Jurkat, Clone E6-1 (cell line): ENCODE measurements around the gene FBXO10. TPM values are rescaled to one million over a fixed set of nuclear protein-coding genes. Genes with fewer than 3 reads are reported as not detected.
"Not testable (repeated sequence)": the region's sequence is repeated elsewhere in the genome, so short reads cannot be mapped to it uniquely, and the experiment has no call there.

Source experiments
- DNase-seq: peaks from one replicate; pipeline ENCODE4 v3.0.0-alpha.2; 2011; ENCODE audit warnings: low read depth, low spot score
- H3K4me3 ChIP-seq: 2 replicates; pipeline ENCODE4 v1.5.1; 2011; ENCODE audit warnings: mild to moderate bottlenecking, low read length, control low read depth, moderate library complexity
- polyA plus RNA-seq: library from polyadenylated mRNA; unstranded; fragments of >200 nt; gene quantifications from one replicate; pipeline ENCODE4 v1.2.1, GENCODE V29; 2012; ENCODE audit warnings: missing spikeins; ENCODE audit not compliant: insufficient read length, insufficient read depth

FBXO10 gene
- polyA plus RNA-seq = 1.7 TPM

GRCh38 chr9:37575921-37576721 is at the start of gene FBXO10:
Gene FBXO10 (minus strand): TSS chr9:37576380. CDS start chr9:37541768, 34,612 bp downstream.
- no peak for DNase-seq
- no peak within 1 kb of the TSS for H3K4me3 ChIP-seq

- no peak for DNase-seq
- H3K4me3 ChIP-seq = no peak overlapping the region
Observed at GRCh38 chr9:37625758-37626147, 49.6 kb upstream of the FBXO10 start.

DNA sequence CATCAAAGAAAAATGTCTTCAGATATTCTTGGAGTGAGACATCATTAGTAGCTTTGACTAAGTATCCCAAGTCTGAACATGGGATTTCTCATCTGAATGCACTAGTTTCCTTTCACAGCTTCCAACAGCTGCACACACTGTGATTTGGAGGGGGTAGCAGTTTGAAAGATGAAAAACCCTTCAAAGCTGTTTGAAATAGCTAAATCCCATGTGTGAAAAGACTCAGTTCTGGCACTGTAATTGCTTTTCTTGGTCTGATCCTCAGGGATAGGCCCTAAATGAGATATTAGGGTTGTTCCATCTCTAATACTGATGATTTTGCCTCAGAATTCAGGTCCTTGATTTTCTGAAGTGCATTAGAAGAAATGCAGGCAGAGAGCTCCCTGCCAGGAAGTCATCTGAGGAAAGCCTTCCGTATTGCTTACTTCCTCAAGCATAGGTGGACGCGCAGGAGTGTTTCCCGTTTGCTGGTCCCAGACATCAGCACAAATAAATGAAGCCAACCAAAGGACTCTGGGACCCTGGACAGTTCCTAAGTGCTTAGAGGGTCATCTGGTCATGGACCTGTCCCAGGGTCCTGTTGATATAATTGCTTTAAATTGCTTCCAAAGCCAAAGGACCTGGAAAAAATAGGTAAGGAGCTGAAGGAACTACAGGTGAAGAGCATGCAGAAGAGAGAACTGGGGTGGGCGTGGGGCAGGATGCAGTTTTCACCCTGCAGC is 49.0 kb upstream of the FBXO10 start:
- DNase-seq = no peak
- no peak overlapping the region for H3K4me3 ChIP-seq

DNA sequence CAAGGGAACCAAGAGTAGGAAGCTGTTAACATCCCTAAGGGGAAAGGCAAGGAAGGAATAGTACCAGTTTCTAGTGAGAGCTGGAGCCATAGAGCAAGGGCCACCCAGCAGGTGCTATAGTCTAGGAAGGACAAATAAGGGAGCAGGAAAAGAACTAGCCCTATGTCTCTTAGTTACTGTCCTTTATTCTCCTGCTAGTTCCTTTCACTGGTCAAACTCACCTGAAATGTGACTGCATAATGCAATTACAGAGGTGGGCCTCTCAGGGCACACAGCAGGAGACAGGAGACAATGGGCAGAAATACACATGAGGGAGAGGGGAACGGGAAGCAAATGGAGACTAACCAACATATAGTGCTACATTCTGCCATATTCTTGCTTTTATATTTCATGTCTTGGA is 47.9 kb upstream of the FBXO10 start:
- DNase-seq = no peak
- H3K4me3 ChIP-seq = no peak overlapping the region

DNA sequence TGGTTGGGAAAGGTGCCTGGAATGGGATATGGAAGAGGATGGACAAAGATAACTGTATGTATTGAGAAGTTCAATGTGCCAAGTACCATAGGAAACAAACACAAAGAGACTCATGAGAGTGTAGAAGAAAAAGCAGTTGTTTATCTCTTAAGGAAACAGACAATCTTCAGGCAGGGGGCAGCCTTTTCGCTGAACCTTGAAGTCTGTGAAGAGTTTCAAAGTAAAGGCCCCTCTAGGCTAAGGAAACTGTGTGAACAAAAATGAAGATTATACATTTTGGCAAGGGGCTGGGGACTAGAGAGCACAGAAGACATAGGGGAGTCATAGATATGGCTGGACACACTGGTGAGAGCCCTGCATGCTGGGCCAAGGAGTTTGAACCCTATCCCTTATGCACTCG is 47.1 kb upstream of the FBXO10 start:
- DNase-seq = no peak
- H3K4me3 ChIP-seq = no peak overlapping the region

DNA sequence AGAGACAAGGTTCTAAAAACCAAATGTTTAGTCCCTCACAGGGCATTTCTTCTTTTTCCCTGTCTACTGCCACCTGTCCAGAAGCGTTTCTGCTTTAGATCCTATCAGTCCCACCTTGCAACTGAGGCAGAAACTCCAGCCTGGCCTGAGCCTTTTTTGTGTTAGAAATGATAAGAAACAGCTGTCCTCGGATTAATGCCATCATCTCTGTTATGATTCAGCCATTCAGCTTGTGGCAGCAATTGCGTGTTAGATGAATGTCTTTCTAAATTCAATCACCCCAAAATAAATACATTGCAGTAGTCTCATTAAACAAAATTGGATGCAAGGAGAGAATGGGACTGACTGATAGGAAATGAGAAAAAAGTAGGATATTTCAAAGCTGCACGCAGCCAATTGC is 46.3 kb upstream of the FBXO10 start:
- DNase-seq = no peak
- H3K4me3 ChIP-seq = no peak overlapping the region

DNA sequence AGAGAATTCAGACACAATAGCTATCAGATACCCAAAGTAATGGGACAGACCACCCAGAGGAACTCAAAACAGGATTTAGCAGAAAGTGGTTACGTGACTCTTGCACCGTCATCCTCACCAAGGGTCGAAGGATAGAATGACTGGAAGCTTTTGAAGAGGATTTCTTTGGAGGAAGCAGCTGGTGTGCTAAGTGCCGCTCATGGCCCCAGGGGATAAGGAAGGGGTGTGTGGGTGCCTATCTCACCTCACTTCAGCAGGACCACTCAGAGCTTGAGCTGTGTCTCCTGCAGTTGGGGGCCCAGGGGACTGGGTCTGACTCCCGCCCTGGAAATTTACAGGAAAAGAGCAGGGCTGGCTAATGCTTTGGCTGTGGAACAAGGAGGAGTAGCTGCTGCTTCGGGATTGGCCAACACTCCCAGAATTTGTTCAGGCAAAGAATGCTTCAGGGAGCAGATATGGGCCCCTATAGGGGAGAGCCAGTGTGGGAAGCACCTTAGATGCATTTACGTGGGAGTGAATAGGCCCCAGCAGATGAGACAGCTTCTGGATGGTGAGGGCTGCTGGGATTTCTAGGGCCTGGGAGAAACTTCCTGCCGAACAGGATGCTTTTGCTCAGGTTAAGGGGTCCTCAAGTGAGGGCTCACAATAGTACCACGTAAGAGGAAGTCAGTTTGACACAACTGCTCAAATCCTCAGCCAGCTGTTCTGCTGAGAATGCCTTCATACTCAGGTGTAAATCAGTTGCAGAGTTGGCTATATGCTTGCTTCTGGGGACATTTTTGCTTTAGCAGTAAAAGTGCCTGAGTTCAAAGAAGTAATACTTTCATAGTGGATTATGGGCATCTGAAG is 45.3 kb upstream of the FBXO10 start:
- peak; percentile 20 for DNase-seq

DNA sequence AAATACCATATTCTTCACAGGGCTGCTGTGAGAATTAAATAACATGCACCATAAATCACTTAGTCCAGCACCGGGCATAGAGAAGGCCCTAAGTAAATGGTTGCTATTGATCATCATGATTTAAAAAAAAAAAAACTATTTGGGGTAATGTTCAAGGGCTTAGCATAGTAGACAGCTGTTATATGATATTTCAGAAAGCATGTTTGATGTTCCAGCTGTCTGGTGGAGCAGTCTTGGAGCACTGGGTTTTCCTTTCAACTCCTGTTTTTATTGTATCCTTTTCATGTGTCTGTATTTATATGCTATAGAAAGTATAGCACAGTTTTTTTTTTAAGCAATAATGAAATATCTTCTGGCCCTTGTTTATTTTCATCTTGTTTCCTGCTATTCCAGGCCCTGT is 44.2 kb upstream of the FBXO10 start:
- H3K4me3 ChIP-seq = no peak overlapping the region
- DNase-seq = no peak

More for the DNA sequence above, 45.3 kb upstream of the FBXO10 start:
- H3K4me3 ChIP-seq = no peak overlapping the region

- no peak for DNase-seq
- no peak overlapping the region for H3K4me3 ChIP-seq
Observed at GRCh38 chr9:37619806-37620205, 43.6 kb upstream of the FBXO10 start.

- DNase-seq = no peak
Observed at GRCh38 chr9:37618817-37619216, 42.6 kb upstream of the FBXO10 start.

DNA sequence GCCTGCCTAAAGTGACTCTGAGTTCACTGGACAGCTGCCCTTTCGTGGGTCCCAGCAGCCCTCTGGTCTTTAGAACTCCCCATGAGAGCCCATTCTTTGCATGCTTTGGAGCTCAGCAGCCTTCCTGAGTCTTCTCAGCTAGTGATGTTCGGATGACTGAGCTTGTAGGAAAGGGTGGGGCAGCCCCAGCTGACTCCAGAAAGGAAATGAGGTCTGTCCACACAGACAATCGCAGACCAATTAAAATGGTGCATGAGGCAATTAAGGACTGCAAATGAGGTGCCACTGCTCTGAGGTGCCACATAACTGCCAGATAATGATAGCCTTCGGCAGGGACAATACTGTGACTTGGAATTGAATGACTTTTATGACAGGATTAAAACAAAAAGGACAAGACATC is 41.7 kb upstream of the FBXO10 start:
- no peak overlapping the region for H3K4me3 ChIP-seq
- DNase-seq = no peak

More at GRCh38 chr9:37618817-37619216, 42.6 kb upstream of the FBXO10 start:
- H3K4me3 ChIP-seq = no peak overlapping the region

DNA sequence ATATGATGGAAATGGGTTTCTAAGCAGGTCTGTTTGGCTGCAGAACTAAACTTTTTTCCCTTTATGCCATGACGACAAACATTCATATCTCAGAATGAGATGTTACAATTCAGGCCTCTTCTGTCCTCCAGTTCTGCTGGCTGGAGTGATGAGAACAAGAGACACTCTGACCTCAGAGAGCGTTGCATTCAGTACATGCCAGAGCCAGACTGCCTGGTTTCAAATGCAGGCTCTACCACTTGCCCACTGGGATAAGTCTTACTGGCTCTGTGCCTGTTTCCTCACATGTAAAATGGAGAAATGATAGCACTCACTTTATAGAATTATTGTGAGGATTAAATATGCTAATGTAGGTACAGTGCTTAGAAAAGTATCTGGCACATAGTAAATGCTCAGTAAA is 41.0 kb upstream of the FBXO10 start:
- H3K4me3 ChIP-seq = no peak overlapping the region
- DNase-seq = no peak

DNA sequence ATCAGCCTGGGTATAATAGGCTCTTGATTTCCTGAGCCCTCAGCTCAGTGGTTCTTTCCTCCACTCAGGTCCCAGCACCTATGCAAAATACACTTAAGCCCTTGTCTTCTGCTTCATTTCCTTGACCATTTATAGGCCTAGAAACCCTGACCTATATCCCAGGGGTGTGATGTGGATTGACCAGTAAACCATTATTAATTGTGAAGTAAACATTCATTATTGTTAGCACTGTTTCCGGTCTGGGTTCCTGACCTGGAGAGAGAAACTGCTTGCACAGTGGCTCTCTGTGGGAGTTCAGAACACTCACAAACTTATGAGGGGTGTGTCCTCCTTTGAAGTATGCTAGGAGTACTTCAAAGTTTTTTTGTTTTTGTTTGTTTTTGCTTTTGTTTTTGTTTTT is 35.8 kb upstream of the FBXO10 start:
- no peak for DNase-seq
- H3K4me3 ChIP-seq = no peak overlapping the region

DNA sequence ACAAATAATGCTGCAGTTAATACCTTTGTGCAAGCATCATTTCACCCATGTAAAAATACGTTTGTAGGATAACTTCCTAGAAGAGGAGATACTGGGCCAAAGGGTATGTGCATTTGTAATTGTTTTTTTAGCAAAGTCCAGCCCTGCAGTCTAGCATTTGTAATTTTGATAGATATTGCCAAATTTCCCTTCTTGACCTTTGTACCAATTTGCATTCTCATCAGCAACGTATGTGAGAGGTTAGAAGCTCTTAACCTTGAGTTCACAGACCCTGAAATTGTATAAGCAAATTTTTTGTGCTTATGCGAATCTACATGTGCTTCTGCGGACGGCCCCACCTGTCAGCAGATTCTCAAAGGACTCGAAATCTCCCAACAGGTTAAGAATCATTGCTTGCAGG is 34.8 kb upstream of the FBXO10 start:
- H3K4me3 ChIP-seq = no peak overlapping the region
- no peak for DNase-seq

DNA sequence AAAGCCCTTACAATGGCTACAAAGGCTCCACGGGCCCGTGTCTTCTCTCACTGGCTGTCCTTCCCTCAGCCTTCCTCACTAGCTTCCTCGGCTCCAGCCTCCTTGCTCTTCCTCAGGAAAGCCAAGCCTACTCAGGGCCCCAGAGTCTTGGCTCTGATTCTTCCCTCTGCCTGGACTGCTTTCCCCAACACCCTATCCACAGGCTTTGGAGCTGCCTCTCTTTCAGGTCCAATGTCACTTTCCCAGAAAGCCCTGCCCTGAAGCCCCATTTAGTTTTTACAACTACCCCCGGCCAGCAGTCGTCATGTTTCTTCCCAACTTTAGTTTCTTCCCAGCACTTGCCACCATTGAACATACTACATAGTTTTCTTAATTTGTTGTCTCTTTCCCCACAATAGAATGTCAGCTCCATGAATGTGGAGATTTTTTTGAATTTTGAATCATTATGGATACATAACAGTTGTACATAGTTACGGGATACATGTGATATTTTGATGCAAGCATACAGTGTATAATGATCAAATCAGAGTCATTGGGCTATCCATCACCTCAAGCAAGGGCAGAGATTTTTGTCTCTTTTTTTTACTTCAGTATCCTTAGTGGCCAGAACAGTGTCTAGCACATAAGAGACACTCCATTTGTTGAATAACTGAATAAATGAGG is 33.7 kb upstream of the FBXO10 start:
- DNase-seq = no peak
- no peak overlapping the region for H3K4me3 ChIP-seq

DNA sequence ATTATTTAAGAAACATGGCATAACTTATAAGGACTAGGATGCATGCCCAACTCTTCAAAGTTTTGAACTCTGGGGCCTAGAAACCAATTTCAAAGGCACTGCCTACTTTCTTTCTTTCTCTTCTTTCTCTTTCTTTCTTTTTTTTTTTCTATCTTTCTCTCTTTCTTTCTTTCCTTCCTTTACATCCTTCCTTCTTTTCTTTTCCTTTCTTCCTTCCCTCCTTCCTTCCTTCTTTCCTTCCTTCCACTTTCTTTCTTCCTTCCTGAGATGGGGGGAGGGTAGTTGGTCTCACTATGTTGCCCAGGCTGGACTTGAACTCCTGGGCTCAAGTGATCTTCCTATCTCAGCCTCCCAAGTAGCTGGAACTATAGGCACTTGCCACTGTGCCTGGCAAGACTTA is 32.1 kb upstream of the FBXO10 start:
- H3K4me3 ChIP-seq = no peak overlapping the region
- no peak for DNase-seq

DNA sequence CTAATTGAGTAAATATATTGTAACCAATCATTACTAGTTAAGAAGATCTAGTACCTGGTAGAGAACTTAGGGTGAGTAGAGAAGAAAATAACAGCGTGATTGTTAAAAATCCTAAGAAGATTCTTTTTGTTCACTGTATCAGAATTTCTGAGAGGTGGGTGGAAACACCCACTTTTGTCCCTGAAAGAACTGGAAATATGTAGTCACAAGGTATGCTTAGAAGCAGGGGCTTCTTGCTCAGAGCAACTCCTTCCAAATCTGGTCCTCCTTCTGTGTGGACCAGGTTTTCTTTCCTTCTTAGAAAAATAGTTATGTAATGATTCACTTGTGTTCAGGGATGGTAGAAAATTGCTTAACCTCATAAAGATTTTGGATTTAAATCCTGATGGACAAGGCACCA is 28.1 kb upstream of the FBXO10 start:
- H3K4me3 ChIP-seq = no peak overlapping the region
- no peak for DNase-seq

DNA sequence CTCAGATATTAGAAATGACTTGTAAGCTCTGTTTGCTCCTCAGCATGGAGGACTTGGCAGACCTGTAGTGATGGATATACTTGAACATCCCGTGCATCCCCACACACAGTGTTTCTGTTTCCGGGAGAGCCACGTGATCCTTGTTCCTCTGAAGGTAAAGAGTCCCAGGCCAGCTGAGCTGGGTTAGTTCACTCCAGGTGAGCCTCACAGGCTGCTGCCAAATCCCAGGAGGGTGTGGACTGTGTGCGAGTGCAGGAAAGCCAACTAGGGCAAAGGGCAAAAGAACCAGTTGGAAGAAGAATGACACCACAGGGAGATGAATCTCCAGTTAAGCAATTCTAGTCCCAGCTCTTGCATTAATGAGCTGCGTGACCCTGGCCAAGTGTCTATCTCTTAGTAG is 26.6 kb upstream of the FBXO10 start:
- no peak overlapping the region for H3K4me3 ChIP-seq
- no peak for DNase-seq

- not testable (repeated sequence) for DNase-seq, H3K4me3 ChIP-seq
Observed at GRCh38 chr9:37602061-37602460, 25.9 kb upstream of the FBXO10 start.
